Coronary artery (tissue), 2 donors: ENCODE data around the gene DIS3L2.

ENCODE experiments used
- DNase-seq: peaks from one replicate; pipeline ENCODE4 v3.0.0-alpha.2; 2017; ENCODE audit warnings: low spot score
- H3K27ac ChIP-seq, 2 donors: fragments of 200-600 bp; sonication (generic); one replicate each; pipeline ENCODE4 v1.5.1; 2016 to 2019
- H3K4me3 ChIP-seq: fragments of 200-600 bp; sonication (generic); 2 replicates; pipeline ENCODE4 v1.5.1; 2016; ENCODE audit warnings: mild to moderate bottlenecking, moderate library complexity
- CTCF ChIP-seq: fragments of 200-600 bp; sonication (generic); IDR thresholded peaks from one replicate; pipeline ENCODE4 v1.5.1; 2019; ENCODE audit warnings: antibody characterized with exemption

DIS3L2 gene

GRCh38 chr2:232141591-232141990 lies 180.1 kb downstream of the DIS3L2 start:
- no peak for TF ChIP-seq CTCF
- Histone ChIP-seq H3K4me3 (no peak overlapping the region), H3K27ac (no peak overlapping the region)
- DNase-seq, result no peak

- no peak for DNase-seq
- H3K27ac ChIP-seq, result no peak overlapping the region
- no peak overlapping the region for H3K4me3 ChIP-seq
- no peak for TF ChIP-seq CTCF
Measured at GRCh38 chr2:232142049-232142448, 180.5 kb downstream of the DIS3L2 start.

- no peak for TF ChIP-seq CTCF
- Histone ChIP-seq H3K27ac (no peak overlapping the region), H3K4me3 (no peak overlapping the region)
- no peak for DNase-seq
Measured at GRCh38 chr2:232142502-232142901, 181.0 kb downstream of the DIS3L2 start.

- TF ChIP-seq CTCF, result no peak
- no peak for DNase-seq
Measured at GRCh38 chr2:232146294-232146693, 184.8 kb downstream of the DIS3L2 start.

GRCh38 chr2:232147440-232148077 lies 186.0 kb downstream of the DIS3L2 start:
- Histone ChIP-seq H3K27ac (no peak overlapping the region), H3K4me3 (no peak overlapping the region)
- no peak for DNase-seq
- no peak for TF ChIP-seq CTCF

More at GRCh38 chr2:232146294-232146693, 184.8 kb downstream of the DIS3L2 start:
- Histone ChIP-seq H3K4me3 (no peak overlapping the region), H3K27ac (no peak overlapping the region)

GRCh38 chr2:232162187-232162586 lies 200.7 kb downstream of the DIS3L2 start:
- no peak overlapping the region for H3K4me3 ChIP-seq
- TF ChIP-seq CTCF, result no peak
- H3K27ac ChIP-seq, result no peak overlapping the region
- no peak for DNase-seq

- no peak overlapping the region for H3K27ac ChIP-seq
Measured at GRCh38 chr2:232170396-232170795, 208.9 kb downstream of the DIS3L2 start.

More at GRCh38 chr2:232170396-232170795, 208.9 kb downstream of the DIS3L2 start:
- no peak for TF ChIP-seq CTCF
- no peak overlapping the region for H3K4me3 ChIP-seq
- DNase-seq, result no peak
